HT-29 (cell line): Measurements from ENCODE around the gene BAIAP2L1. TPM values are rescaled to one million over a fixed set of nuclear protein-coding genes. Genes with fewer than 3 reads are reported as not detected.
A peak's percentile ranks its signal among the peaks of the same experiment; 100 is the strongest.
"Not testable (repeated sequence)": the region's sequence is repeated elsewhere in the genome, so short reads cannot be mapped to it uniquely, and the experiment has no call there.

Source experiments
- DNase-seq: peaks from one replicate; pipeline ENCODE4 v3.0.0-alpha.2; 2015; ENCODE audit warnings: low spot score
- total RNA-seq: library from RNA; depleted of rRNA; stranded (reverse); fragments of >200 nt; shearing (Covaris generic); gene quantifications from 2 replicates; pipeline ENCODE4 v1.2.3, GENCODE V29; 2014

The BAIAP2L1 gene
- total RNA-seq, 1 experiment from 2014 or later: 48.0 TPM

GRCh38 chr7:98399462-98399861 is 1.4 kb downstream of the BAIAP2L1 start:
- DNase-seq: peak; percentile 74

- DNase-seq: peak; percentile 81
Observed at GRCh38 chr7:98398567-98399372, 2.1 kb downstream of the BAIAP2L1 start.

- no peak for DNase-seq
Observed at GRCh38 chr7:98396768-98397167, 4.1 kb downstream of the BAIAP2L1 start.

GRCh38 chr7:98395951-98396350 is 4.9 kb downstream of the BAIAP2L1 start:
- no peak for DNase-seq

- DNase-seq: no peak
Observed at GRCh38 chr7:98395481-98395880, 5.4 kb downstream of the BAIAP2L1 start.

- no peak for DNase-seq
Observed at GRCh38 chr7:98394377-98394836, 6.5 kb downstream of the BAIAP2L1 start.

GRCh38 chr7:98387544-98388226 is 13.2 kb downstream of the BAIAP2L1 start:
- DNase-seq: peak; percentile 50

- DNase-seq: peak; percentile 55
Observed at GRCh38 chr7:98387131-98387530, 13.8 kb downstream of the BAIAP2L1 start.

GRCh38 chr7:98385532-98385931 is 15.4 kb downstream of the BAIAP2L1 start:
- DNase-seq: not testable (repeated sequence)

GRCh38 chr7:98378210-98378819 is 22.6 kb downstream of the BAIAP2L1 start:
- no peak for DNase-seq

GRCh38 chr7:98376711-98377110 is 24.2 kb downstream of the BAIAP2L1 start:
- no peak for DNase-seq

- DNase-seq: no peak
Observed at GRCh38 chr7:98375664-98376063, 25.2 kb downstream of the BAIAP2L1 start.

- DNase-seq: no peak
Observed at GRCh38 chr7:98374285-98374680, 26.6 kb downstream of the BAIAP2L1 start.

GRCh38 chr7:98372993-98373392 is 27.9 kb downstream of the BAIAP2L1 start:
- no peak for DNase-seq

GRCh38 chr7:98369726-98370125 is 31.2 kb downstream of the BAIAP2L1 start:
- DNase-seq: no peak

GRCh38 chr7:98368716-98369115 is 32.2 kb downstream of the BAIAP2L1 start:
- no peak for DNase-seq

GRCh38 chr7:98366562-98366938 is 34.3 kb downstream of the BAIAP2L1 start:
- DNase-seq: no peak

- no peak for DNase-seq
Observed at GRCh38 chr7:98365863-98366561, 34.9 kb downstream of the BAIAP2L1 start.

- DNase-seq: no peak
Observed at GRCh38 chr7:98364220-98364619, 36.7 kb downstream of the BAIAP2L1 start.

GRCh38 chr7:98362517-98362916 is 38.4 kb downstream of the BAIAP2L1 start:
- no peak for DNase-seq

GRCh38 chr7:98360221-98361130 is 40.4 kb downstream of the BAIAP2L1 start:
- DNase-seq: peak; percentile 45
